HCT116 (cell line): Measurements from ENCODE around the gene MGRN1. TPM values are rescaled to one million over a fixed set of nuclear protein-coding genes. Genes with fewer than 3 reads are reported as not detected.

Experiments used
- ATAC-seq: fragments of 200-7000 bp; cut with Tn5 transposase; 2 replicates; pipeline ENCODE4 v1.9.1; 2020; ENCODE audit warnings: mild to moderate bottlenecking, moderate library complexity
- BruUV-seq: library from RNA; stranded (reverse); fragments of 400-500 nt; replicated peaks from 2 replicates; lab custom pipeline; 2021; lab: Mats Ljungman, UMichigan
- CTCF ChIA-PET: fragments of 300-600 bp; sonication (Branson Sonifier 250); formaldehyde crosslinking; loops from one replicate; lab custom pipeline; 2021; ENCODE audit warnings: antibody characterized with exemption; lab: Charles Lee
- POLR2A ChIA-PET: fragments of 300-600, 350-600 bp; sonication (Branson Sonifier 250); formaldehyde crosslinking; loops from one replicate; lab custom pipeline; 2021; ENCODE audit warnings: antibody characterized with exemption; lab: Charles Lee
- RAD21 ChIA-PET, 2 experiments: fragments of 300-600 bp; sonication (Branson Sonifier 250); formaldehyde crosslinking; loops; one replicate each; lab custom pipeline; 2023; ENCODE audit warnings: low total read pairs in 2 of 2; ENCODE audit not compliant: uncharacterized antibody in 2 of 2, unreplicated experiment in 2 of 2, low non-redundant PET in 1 of 2; lab: Charles Lee
- DNase-seq: peaks from one replicate; pipeline ENCODE4 v3.0.0-alpha.2; 2010; ENCODE audit warnings: low read depth, low spot score
- H2AFZ ChIP-seq: fragments of 200-600 bp; shearing (Covaris generic), sonication (generic); 2 replicates; pipeline ENCODE4 v1.6.1; 2017; ENCODE audit warnings: low read depth, mixed run types, mixed read lengths, antibody characterized with exemption, low read length; ENCODE audit not compliant: poor library complexity, severe bottlenecking
- H3K27ac ChIP-seq: 2 replicates; pipeline ENCODE4 v1.5.1; 2012; ENCODE audit warnings: low read depth, low read length
- H3K27me3 ChIP-seq: fragments of 200-600 bp; sonication (generic); 2 replicates; pipeline ENCODE4 v1.6.1; 2016; ENCODE audit warnings: mixed run types, low read length, mixed read lengths; ENCODE audit not compliant: insufficient read depth
- H3K36me3 ChIP-seq, 2 experiments: fragments of 200-500 bp in 1 of 2; fragments of 200-600 bp in 1 of 2; sonication (Bioruptor generic) in 1 of 2; sonication (generic) in 1 of 2; 2 replicates each; pipeline versions ENCODE4 v1.5.1 to v1.6.1; 2014 to 2016; ENCODE audit warnings: low read length in 2 of 2, inconsistent platforms in 1 of 2, mixed read lengths in 1 of 2, mixed run types in 1 of 2; ENCODE audit not compliant: insufficient read depth in 2 of 2, control insufficient read depth in 1 of 2
- H3K4me1 ChIP-seq, 2 experiments: fragments of 200-600 bp in 1 of 2; sonication (generic) in 1 of 2; 2 replicates each; pipeline versions ENCODE4 v1.5.1 to v1.6.1; 2012 to 2017; ENCODE audit warnings: low read length in 2 of 2, inconsistent platforms in 1 of 2, mild to moderate bottlenecking in 1 of 2, mixed read lengths in 1 of 2, mixed run types in 1 of 2, moderate library complexity in 1 of 2; ENCODE audit not compliant: insufficient read depth in 2 of 2, control insufficient read depth in 1 of 2
- H3K4me2 ChIP-seq: fragments of 200-600 bp; sonication (generic); 2 replicates; pipeline ENCODE4 v1.6.1; 2017; ENCODE audit warnings: mixed run types, low read length, mixed read lengths
- H3K4me3 ChIP-seq, 2 experiments: fragments of 200-600 bp in 1 of 2; sonication (generic) in 1 of 2; replicated peaks in 1 of 2; 2 replicates each; pipeline ENCODE4 v1.5.1; 2011 to 2016; ENCODE audit warnings: low read length in 2 of 2, control low read depth in 1 of 2, low read depth in 1 of 2, mild to moderate bottlenecking in 1 of 2, mixed read lengths in 1 of 2, mixed run types in 1 of 2
- H3K79me2 ChIP-seq: fragments of 200-600 bp; sonication (generic); 2 replicates; pipeline ENCODE4 v1.6.1; 2017; ENCODE audit warnings: mild to moderate bottlenecking, mixed run types, low read length, moderate library complexity, mixed read lengths; ENCODE audit not compliant: insufficient read depth
- H3K9ac ChIP-seq: fragments of 200-600 bp; sonication (generic); 2 replicates; pipeline ENCODE4 v1.6.1; 2016; ENCODE audit warnings: low read length, mixed read lengths
- H3K9me2 ChIP-seq: fragments of 200-600 bp; sonication (generic), shearing (Covaris generic); 2 replicates; pipeline ENCODE4 v1.6.1; 2017; ENCODE audit warnings: mixed run types, mild to moderate bottlenecking, moderate library complexity; ENCODE audit not compliant: insufficient read depth
- H3K9me3 ChIP-seq, 2 experiments: fragments of 200-500 bp in 1 of 2; fragments of 200-600 bp in 1 of 2; sonication (Bioruptor generic) in 1 of 2; sonication (generic) in 1 of 2; 2 replicates each; pipeline ENCODE4 v1.6.1; 2014 to 2017; ENCODE audit warnings: low read length in 2 of 2, mixed read lengths in 2 of 2, inconsistent platforms in 1 of 2, low read depth in 1 of 2, mild to moderate bottlenecking in 1 of 2, mixed run types in 1 of 2, moderate library complexity in 1 of 2; ENCODE audit not compliant: control insufficient read depth in 1 of 2, insufficient read depth in 1 of 2
- H4K20me1 ChIP-seq: fragments of 200-600 bp; sonication (generic), shearing (Covaris generic); 2 replicates; pipeline ENCODE4 v1.6.1; 2017; ENCODE audit warnings: mixed run types, mild to moderate bottlenecking, moderate library complexity; ENCODE audit not compliant: insufficient read depth
- CEBPB ChIP-seq: IDR thresholded peaks from 2 replicates; pipeline ENCODE4 v1.6.1; 2012; ENCODE audit warnings: low read depth
- FOSL1 ChIP-seq: IDR thresholded peaks from 2 replicates; pipeline ENCODE4 v1.6.1; 2012; ENCODE audit warnings: low read depth
- SP1 ChIP-seq: IDR thresholded peaks from 2 replicates; pipeline ENCODE4 v1.6.1; 2012; ENCODE audit warnings: low read depth
- SRF ChIP-seq: IDR thresholded peaks from 2 replicates; pipeline ENCODE4 v1.6.1; 2012; ENCODE audit warnings: low read depth
- TCF7L2 ChIP-seq: IDR thresholded peaks from 2 replicates; pipeline ENCODE4 v1.7.0; 2011; ENCODE audit warnings: borderline replicate concordance, inconsistent platforms; ENCODE audit not compliant: insufficient read depth, insufficient read length; ENCODE audit errors: extremely low read depth
- YY1 ChIP-seq: IDR thresholded peaks from 2 replicates; pipeline ENCODE4 v1.6.1; 2011; ENCODE audit warnings: low read length, low read depth, moderate library complexity, mild to moderate bottlenecking; ENCODE audit not compliant: insufficient replicate concordance; ENCODE audit errors: extremely low read depth
- ZFX ChIP-seq: fragments of 450-650 bp; IDR thresholded peaks from 2 replicates; pipeline ENCODE4 v1.6.1; 2017
- intact Hi-C: fragments of 100-400 bp; cut with micrococcal nuclease; formaldehyde crosslinking; loops from 2 replicates; pipeline ENCODE4 v1.10.0; 2022
- total RNA-seq: library from RNA; stranded (reverse); gene quantifications from one replicate; pipeline ENCODE4 v1.2.1, GENCODE V29; 2021; ENCODE audit not compliant: unreplicated experiment
- TF ChIP-seq, protein P1 (sequence below), 3 experiments: fragments of 200-600 bp in 1 of 3; sonication (generic) in 1 of 3; IDR thresholded peaks in 2 of 3; conservative IDR thresholded peaks in 1 of 3; 2 replicates each; pipeline ENCODE4 v1.5.1; 2012 to 2017; ENCODE audit warnings: low read depth in 2 of 3, low read length in 2 of 3, antibody characterized with exemption in 1 of 3, borderline replicate concordance in 1 of 3, control low read depth in 1 of 3, mild to moderate bottlenecking in 1 of 3, mixed read lengths in 1 of 3, mixed run types in 1 of 3, moderate library complexity in 1 of 3; ENCODE audit not compliant: insufficient read depth in 1 of 3

Gene MGRN1
- total RNA-seq, 1 experiment from 2014 or later = 50.6 TPM

DNA sequence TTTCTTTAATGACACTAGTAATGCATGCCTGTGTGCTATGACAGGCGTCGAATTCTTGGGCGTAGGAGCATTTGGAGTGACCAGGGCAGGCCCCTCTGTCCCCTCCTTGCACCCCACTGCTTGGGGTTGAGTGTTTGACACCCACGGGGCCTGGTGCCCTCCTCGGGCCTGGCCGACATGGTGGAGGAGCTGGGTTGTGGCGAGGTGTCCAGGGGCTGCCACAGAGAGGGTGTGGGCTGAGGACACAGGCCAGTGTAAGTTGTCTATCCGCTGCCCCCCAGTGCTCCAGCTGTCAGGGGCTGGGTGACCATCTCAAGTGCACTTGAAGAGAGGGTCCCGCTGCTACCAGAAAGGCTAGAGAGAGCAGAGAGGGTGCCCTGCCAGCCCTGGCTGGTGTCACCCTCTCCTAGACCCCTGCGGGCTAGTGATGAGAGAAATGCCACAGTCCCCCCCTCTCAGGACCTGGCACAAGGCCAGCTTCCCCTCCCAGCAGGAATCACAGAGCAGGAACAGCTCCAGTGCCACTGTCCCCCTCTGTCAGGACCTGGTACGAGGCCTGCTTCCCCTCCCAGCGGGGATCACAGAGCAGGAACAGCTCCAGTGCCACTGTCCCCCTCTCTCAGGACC lies 30.5 kb downstream of the MGRN1 start (continued):
- no peak for TF ChIP-seq TCF7L2
- no peak for TF ChIP-seq FOSL1
- TF ChIP-seq CEBPB = no peak

DNA sequence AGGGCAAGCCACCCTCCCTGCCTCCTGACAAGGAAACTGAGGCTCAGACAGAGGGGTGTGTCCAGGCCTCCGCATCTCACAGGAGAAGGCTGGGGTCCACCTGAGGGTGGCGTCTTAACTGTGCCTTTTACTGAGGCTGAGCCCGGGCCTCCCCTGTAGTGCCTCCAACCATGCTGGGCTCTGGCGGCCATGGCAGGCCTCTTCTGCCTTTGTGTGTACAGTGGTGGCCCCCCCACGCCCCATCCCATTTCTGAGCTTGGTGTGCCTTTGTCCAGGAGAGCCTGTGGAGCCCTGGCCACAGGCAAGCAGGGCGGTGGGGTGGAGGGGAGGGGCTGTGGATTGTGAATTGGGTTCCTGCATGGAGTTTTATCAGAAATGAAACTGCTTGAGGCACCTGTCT lies 31.2 kb downstream of the MGRN1 start:
- Histone ChIP-seq H3K9me3 (no peaks in the 10 kb centered on the region), H3K4me1 (no peaks in the 10 kb centered on the region), H3K27ac (no peak overlapping the region), H3K4me3 (no peak overlapping the region), H4K20me1 (no peaks in the 10 kb centered on the region), H3K9me2 (no peaks in the 10 kb centered on the region), H3K36me3 (peaks cover 0 to 15% of the 10 kb centered on the region in 2 experiments; a peak in 2 of 4 replicates), H3K27me3 (no peaks in the 10 kb centered on the region), H3K4me2 (no peak overlapping the region), H2AFZ (no peak overlapping the region), H3K79me2 (0 out of 2 replicates have a peak, but pooled peaks cover 3% of the 10 kb centered on the region), H3K9ac (no peak overlapping the region)
- no TSS peak for BruUV-seq
- ATAC-seq (no peak), DNase-seq (no peak)
- TF ChIP-seq SRF (no peak), ZFX (no peak), SP1 (no peak), FOSL1 (no peak), YY1 (no peak)
- TF ChIP-seq, protein P1, sequence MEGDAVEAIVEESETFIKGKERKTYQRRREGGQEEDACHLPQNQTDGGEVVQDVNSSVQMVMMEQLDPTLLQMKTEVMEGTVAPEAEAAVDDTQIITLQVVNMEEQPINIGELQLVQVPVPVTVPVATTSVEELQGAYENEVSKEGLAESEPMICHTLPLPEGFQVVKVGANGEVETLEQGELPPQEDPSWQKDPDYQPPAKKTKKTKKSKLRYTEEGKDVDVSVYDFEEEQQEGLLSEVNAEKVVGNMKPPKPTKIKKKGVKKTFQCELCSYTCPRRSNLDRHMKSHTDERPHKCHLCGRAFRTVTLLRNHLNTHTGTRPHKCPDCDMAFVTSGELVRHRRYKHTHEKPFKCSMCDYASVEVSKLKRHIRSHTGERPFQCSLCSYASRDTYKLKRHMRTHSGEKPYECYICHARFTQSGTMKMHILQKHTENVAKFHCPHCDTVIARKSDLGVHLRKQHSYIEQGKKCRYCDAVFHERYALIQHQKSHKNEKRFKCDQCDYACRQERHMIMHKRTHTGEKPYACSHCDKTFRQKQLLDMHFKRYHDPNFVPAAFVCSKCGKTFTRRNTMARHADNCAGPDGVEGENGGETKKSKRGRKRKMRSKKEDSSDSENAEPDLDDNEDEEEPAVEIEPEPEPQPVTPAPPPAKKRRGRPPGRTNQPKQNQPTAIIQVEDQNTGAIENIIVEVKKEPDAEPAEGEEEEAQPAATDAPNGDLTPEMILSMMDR (IDR thresholded peaks at IDR 0.05 in 2 of 3, conservative IDR thresholded peaks at IDR 0.05 in 1 of 3; ENCODE audit: borderline replicate concordance in 1 of 3, insufficient read depth in 1 of 3, low read depth in 2 of 3, low read length in 2 of 3) = no peak
- intact Hi-C loops = loop anchor here (10.0 kb wide), 1 partner anchor 141 kb away; no protein-coding TSS in a partner anchor
- RAD21 ChIA-PET = no interaction called here
- POLR2A ChIA-PET = no interaction called here
- CTCF ChIA-PET = no interaction called here
